Measurements from ENCODE around the gene MAP3K4. TPM values are rescaled to one million over a fixed set of nuclear protein-coding genes. Genes with fewer than 3 reads are reported as not detected.
"Not testable (repeated sequence)": the region's sequence is repeated elsewhere in the genome, so short reads cannot be mapped to it uniquely, and the experiment has no call there.

The MAP3K4 gene
- total RNA-seq, 1 donor from 2014 or later = 66.5 TPM

DNA sequence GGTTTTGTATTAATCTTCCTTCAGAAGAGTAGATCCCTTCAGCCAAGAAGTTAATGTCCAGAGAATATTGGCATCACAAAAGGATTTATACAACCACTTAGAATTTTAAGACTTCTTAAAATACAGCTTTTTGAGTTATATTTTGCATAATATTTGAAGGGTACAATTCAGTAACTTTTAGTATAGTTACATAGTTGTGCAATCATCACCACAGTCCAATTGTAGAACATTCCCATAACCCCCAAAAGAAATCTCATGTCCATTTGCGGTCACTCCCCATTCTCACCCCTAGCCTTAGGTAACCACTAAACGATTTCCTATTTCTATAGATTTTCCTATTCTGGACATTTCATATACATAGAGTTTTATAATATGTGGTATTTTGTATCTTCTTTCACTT is 126.4 kb downstream of the MAP3K4 start:
- DNase-seq (no peak), ATAC-seq (ENCODE audit: low read depth) (no peak)
- no peak overlapping the region for H3K4me3 Mint-ChIP-seq
- no peaks in the 10 kb centered on the region for H3K27me3 Mint-ChIP-seq
- TF ChIP-seq, protein P1, sequence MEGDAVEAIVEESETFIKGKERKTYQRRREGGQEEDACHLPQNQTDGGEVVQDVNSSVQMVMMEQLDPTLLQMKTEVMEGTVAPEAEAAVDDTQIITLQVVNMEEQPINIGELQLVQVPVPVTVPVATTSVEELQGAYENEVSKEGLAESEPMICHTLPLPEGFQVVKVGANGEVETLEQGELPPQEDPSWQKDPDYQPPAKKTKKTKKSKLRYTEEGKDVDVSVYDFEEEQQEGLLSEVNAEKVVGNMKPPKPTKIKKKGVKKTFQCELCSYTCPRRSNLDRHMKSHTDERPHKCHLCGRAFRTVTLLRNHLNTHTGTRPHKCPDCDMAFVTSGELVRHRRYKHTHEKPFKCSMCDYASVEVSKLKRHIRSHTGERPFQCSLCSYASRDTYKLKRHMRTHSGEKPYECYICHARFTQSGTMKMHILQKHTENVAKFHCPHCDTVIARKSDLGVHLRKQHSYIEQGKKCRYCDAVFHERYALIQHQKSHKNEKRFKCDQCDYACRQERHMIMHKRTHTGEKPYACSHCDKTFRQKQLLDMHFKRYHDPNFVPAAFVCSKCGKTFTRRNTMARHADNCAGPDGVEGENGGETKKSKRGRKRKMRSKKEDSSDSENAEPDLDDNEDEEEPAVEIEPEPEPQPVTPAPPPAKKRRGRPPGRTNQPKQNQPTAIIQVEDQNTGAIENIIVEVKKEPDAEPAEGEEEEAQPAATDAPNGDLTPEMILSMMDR (IDR thresholded peaks at IDR 0.05) = no peak
- H3K27ac Mint-ChIP-seq = no peak overlapping the region
- H3K9me3 Mint-ChIP-seq = peaks cover 12% of the 10 kb centered on the region
- intact Hi-C loops (cut with micrococcal nuclease) = no loop called here
- H3K36me3 Mint-ChIP-seq (ENCODE audit: low read depth) = peaks cover 93% of the 10 kb centered on the region
- ChIA-PET CTCF (no interaction called here), POLR2A (no interaction called here)
- H3K4me1 Mint-ChIP-seq = no peaks in the 10 kb centered on the region

DNA sequence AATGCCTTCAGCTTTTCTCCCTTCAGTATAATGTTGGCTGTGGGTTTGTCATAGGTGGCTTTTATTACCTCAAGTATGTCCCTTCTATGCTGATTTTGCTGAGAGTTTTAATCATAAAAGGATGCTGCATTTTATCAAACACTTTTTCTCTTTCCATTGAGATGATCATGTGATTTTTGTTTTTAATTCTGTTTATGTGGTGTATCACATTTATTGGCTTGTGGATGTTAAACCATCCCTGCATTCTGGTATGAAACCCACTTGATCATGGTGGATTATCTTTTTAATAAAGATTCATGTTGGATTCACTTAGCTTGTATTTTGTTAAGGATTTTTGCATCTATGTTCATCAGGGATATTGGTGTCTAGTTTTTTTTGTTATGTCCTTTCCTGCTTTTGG is 131.8 kb downstream of the MAP3K4 start:
- Mint-ChIP-seq H3K9me3 (peaks cover 39% of the 10 kb centered on the region), H3K36me3 (ENCODE audit: low read depth) (peaks cover 89% of the 10 kb centered on the region)
- ATAC-seq (ENCODE audit: low read depth); POLR2A ChIA-PET; H3K4me1 Mint-ChIP-seq; H3K27ac Mint-ChIP-seq; H3K4me3 Mint-ChIP-seq; DNase-seq; intact Hi-C loops (cut with micrococcal nuclease); CTCF ChIA-PET; H3K27me3 Mint-ChIP-seq: not testable (repeated sequence)

DNA sequence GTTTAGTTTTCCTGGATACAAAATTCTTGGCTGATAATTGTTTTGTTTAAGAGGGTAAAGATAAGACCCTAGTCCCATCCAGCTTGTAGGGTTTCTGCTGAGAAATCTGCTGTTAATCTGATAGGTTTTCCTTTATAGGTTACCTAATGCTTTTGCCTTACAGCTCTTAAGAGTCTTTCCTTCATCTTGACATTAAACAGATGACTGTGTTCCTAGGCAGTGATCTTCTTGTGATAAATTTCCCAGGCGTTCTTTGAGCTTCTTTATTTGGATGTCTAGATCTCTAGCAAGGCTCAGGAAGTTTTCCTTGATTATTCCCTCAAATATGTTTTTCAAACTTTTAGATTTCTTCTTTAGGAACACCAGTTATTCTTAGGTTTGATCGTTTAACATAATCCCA is 134.0 kb downstream of the MAP3K4 start:
- Mint-ChIP-seq H3K9me3 (peaks cover 32% of the 10 kb centered on the region), H3K4me1 (no peaks in the 10 kb centered on the region), H3K4me3 (no peak overlapping the region), H3K27ac (no peak overlapping the region), H3K36me3 (ENCODE audit: low read depth) (peaks cover 83% of the 10 kb centered on the region), H3K27me3 (no peaks in the 10 kb centered on the region)
- DNase-seq (no peak), ATAC-seq (ENCODE audit: low read depth) (no peak)
- CTCF ChIA-PET = no interaction called here
- POLR2A ChIA-PET = no interaction called here
- intact Hi-C loops (cut with micrococcal nuclease) = no loop called here
- TF ChIP-seq, protein P1 (IDR thresholded peaks at IDR 0.05) = no peak

DNA sequence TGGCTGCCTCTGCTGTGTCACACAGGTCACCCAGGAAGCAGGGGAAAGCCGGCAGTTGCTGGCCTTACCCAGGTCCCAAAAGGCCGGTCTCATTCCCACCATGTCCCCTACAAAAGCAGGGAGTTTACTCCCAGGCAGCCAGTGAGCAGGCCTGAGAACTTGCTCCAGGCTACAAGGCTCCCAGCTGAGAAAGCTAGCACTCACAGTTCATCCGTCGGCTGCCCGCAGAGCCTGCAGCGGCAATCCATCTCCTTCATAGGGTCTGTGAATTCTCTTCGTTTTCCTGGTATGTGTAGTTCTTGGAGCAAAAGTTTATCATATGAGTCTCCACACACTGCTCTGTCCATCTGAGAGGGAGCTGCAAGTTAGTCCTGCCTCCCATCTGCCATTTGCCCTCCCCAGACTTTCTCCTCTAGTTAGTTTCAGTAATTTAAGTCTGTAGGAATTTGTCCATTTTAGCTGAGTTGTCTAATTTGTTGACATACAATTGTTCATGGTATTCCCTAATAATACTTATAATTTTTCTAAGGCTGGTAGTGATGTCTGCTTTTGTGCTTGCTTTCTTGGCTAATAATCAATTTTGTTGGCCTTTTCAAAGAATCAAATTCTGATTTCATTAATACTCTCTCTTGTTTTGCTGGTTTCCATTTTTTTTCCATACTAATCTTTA is 135.6 kb downstream of the MAP3K4 start:
- TF ChIP-seq, protein P1 (IDR thresholded peaks at IDR 0.05) = no peak
- ChIA-PET CTCF (no interaction called here), POLR2A (no interaction called here)
- peaks cover 27% of the 10 kb centered on the region for H3K9me3 Mint-ChIP-seq
- ATAC-seq (ENCODE audit: low read depth) = no peak
- H3K27ac Mint-ChIP-seq = no peak overlapping the region
- no peaks in the 10 kb centered on the region for H3K4me1 Mint-ChIP-seq
- no peak for DNase-seq
- no peaks in the 10 kb centered on the region for H3K27me3 Mint-ChIP-seq
- peaks cover 73% of the 10 kb centered on the region for H3K36me3 Mint-ChIP-seq (ENCODE audit: low read depth)
- H3K4me3 Mint-ChIP-seq = no peak overlapping the region
- intact Hi-C loops (cut with micrococcal nuclease) = no loop called here

DNA sequence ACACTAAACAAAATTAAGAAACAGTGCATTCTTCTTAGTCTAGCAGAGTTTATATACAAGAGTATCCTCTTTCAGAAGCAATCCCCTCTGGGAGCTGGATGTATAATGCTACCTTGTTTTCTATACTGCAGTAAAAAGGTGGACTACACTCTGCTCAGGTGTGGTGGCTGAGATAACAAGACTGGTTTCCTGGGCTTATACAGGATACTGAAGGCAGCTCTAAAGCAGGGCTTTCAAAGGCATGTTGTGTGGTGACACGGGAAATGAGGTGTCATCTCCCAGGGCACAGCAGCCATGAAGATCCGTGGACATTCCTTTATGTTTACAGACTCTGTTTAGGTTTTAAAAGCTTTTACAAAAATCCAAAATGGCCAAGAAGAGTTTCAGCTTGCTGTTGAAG is 136.7 kb downstream of the MAP3K4 start:
- no peak for DNase-seq
- ChIA-PET CTCF (no interaction called here), POLR2A (no interaction called here)
- TF ChIP-seq, protein P1 (IDR thresholded peaks at IDR 0.05) = no peak
- H3K27ac Mint-ChIP-seq = no peak overlapping the region
- no peaks in the 10 kb centered on the region for H3K27me3 Mint-ChIP-seq
- H3K36me3 Mint-ChIP-seq (ENCODE audit: low read depth) = peaks cover 62% of the 10 kb centered on the region
- intact Hi-C loops (cut with micrococcal nuclease) = no loop called here
- no peak overlapping the region for H3K4me3 Mint-ChIP-seq
- ATAC-seq (ENCODE audit: low read depth) = no peak
- H3K4me1 Mint-ChIP-seq = no peaks in the 10 kb centered on the region
- H3K9me3 Mint-ChIP-seq = peaks cover 24% of the 10 kb centered on the region

DNA sequence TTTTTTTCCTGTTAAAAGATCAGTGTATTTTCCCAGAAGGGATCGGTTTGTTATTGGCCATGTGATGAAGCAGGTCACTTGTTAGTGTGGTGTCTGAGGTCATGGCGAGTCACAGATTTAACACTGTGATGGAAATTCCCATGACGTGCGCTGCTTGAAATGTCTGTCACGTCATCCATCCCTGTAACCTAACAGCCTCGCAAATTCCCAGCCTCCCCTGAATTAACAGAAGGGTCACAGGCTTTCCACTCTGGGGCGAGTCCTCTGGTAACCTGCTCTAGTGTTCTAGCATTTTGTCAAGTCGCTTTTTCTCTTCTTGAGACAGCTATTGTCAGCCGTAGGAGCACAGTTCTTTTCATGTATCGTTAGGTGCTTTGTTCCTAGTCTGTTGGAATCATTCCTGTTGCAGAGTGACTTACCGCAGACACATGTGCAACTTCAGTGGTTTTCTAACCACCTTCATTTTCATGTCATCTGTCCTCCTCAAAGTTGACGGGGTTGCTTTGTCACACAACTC is 137.2 kb downstream of the MAP3K4 start:
- no peak overlapping the region for H3K27ac Mint-ChIP-seq
- DNase-seq (no peak), ATAC-seq (ENCODE audit: low read depth) (no peak)
- no peaks in the 10 kb centered on the region for H3K4me1 Mint-ChIP-seq
- POLR2A ChIA-PET = no interaction called here
- H3K4me3 Mint-ChIP-seq = no peak overlapping the region
- TF ChIP-seq, protein P1 (IDR thresholded peaks at IDR 0.05) = no peak
- H3K27me3 Mint-ChIP-seq = no peaks in the 10 kb centered on the region
- peaks cover 19% of the 10 kb centered on the region for H3K9me3 Mint-ChIP-seq
- intact Hi-C loops (cut with micrococcal nuclease) = no loop called here
- peaks cover 57% of the 10 kb centered on the region for H3K36me3 Mint-ChIP-seq (ENCODE audit: low read depth)
- CTCF ChIA-PET = no interaction called here
